DND-41 (cell line): ENCODE data around the gene MAN2B2.

ENCODE experiments used
- EZH2 ChIP-seq: IDR thresholded peaks from 3 replicates; pipeline ENCODE4 v1.6.1; 2012; ENCODE audit warnings: borderline replicate concordance, low read depth, mild to moderate bottlenecking, moderate library complexity, low read length, inconsistent platforms; ENCODE audit not compliant: severe bottlenecking
- TF ChIP-seq, protein P1 (sequence below): IDR thresholded peaks from 2 replicates; pipeline ENCODE4 v1.5.1; 2012; ENCODE audit warnings: borderline replicate concordance, low read length, moderate library complexity, mild to moderate bottlenecking; ENCODE audit not compliant: poor library complexity, severe bottlenecking; ENCODE audit errors: extremely low read depth

DNA sequence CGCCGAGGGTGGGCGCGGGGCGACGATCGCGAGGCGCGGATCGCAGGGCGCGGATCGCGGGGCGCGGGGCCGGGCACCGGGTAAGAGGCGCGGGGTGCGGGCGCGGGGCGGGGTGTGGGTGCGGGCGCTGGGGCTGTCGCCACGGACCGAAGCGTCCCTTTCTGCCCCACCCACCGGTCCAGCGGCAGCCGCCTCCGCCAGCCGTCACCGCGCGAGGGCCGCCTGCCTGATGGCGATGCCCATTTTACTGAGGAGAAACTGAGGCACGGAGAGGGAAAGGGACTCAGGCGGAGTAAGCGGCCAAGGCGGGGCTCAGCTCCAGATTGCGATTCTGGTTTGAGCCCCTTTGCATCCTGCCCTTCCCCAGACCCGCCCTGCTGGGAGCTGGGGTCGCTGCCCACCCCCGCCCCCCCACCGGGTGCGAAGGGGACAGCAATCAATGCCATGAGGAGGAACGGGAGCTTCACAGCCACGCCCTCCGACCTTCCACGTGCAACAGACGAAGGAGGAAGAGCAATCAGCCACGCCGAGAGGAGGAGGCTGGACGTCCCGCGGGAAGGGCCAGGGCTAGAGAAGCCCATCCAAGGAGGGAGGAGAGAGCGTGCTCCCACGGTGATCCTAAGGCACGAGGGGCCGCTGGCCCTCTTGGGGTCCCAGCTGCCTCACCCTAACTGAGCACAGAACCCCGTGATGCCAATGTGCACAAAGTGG is 10.9 kb upstream of the MAN2B2 start:
- TF ChIP-seq, protein P1, sequence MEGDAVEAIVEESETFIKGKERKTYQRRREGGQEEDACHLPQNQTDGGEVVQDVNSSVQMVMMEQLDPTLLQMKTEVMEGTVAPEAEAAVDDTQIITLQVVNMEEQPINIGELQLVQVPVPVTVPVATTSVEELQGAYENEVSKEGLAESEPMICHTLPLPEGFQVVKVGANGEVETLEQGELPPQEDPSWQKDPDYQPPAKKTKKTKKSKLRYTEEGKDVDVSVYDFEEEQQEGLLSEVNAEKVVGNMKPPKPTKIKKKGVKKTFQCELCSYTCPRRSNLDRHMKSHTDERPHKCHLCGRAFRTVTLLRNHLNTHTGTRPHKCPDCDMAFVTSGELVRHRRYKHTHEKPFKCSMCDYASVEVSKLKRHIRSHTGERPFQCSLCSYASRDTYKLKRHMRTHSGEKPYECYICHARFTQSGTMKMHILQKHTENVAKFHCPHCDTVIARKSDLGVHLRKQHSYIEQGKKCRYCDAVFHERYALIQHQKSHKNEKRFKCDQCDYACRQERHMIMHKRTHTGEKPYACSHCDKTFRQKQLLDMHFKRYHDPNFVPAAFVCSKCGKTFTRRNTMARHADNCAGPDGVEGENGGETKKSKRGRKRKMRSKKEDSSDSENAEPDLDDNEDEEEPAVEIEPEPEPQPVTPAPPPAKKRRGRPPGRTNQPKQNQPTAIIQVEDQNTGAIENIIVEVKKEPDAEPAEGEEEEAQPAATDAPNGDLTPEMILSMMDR: no peak
- no peak for TF ChIP-seq EZH2
